IPS-15b (cell line): Measurements from ENCODE around the gene KCTD17.
"Not testable (repeated sequence)": the region's sequence is repeated elsewhere in the genome, so short reads cannot be mapped to it uniquely, and the experiment has no call there.

Experiments used
- H3K27me3 ChIP-seq: one replicate; pipeline ENCODE4 v1.6.1; 2013; ENCODE audit warnings: low read length; ENCODE audit not compliant: control insufficient read depth, insufficient read depth
- H3K36me3 ChIP-seq: one replicate; pipeline ENCODE4 v1.6.1; 2013; ENCODE audit warnings: low read length; ENCODE audit not compliant: control insufficient read depth, insufficient read depth
- H3K4me1 ChIP-seq: one replicate; pipeline ENCODE4 v1.6.1; 2013; ENCODE audit warnings: mild to moderate bottlenecking, low read length; ENCODE audit not compliant: control insufficient read depth, insufficient read depth
- H3K4me3 ChIP-seq: one replicate; pipeline ENCODE4 v1.5.1; 2013; ENCODE audit warnings: low read depth, low read length
- H3K9ac ChIP-seq: one replicate; pipeline ENCODE4 v1.6.1; 2013; ENCODE audit warnings: low read depth, mild to moderate bottlenecking, low read length
- H3K9me3 ChIP-seq: one replicate; pipeline ENCODE4 v1.6.1; 2013; ENCODE audit warnings: mild to moderate bottlenecking, low read length; ENCODE audit not compliant: control insufficient read depth, insufficient read depth

Gene KCTD17

GRCh38 chr22:37067428-37067827 lies 15.9 kb downstream of the KCTD17 start:
- Histone ChIP-seq H3K9me3 (no peaks in the 10 kb centered on the region), H3K9ac (no peak overlapping the region), H3K4me3 (no peak overlapping the region), H3K4me1 (peaks cover 6% of the 10 kb centered on the region), H3K36me3 (peaks cover 2% of the 10 kb centered on the region), H3K27me3 (peaks cover 28% of the 10 kb centered on the region)

GRCh38 chr22:37068859-37069258 lies 17.3 kb downstream of the KCTD17 start:
- Histone ChIP-seq H3K27me3 (peaks cover 28% of the 10 kb centered on the region), H3K4me1 (peaks cover 4% of the 10 kb centered on the region), H3K9ac (peak overlapping the region; percentile 12), H3K36me3 (peaks cover 2% of the 10 kb centered on the region), H3K9me3 (no peaks in the 10 kb centered on the region), H3K4me3 (peak overlapping the region; percentile 35)

- H3K36me3 ChIP-seq, result peaks cover 2% of the 10 kb centered on the region
- H3K4me3 ChIP-seq, result peak overlapping the region; percentile 35
- H3K9me3 ChIP-seq, result no peaks in the 10 kb centered on the region
- H3K9ac ChIP-seq, result no peak overlapping the region
- peaks cover 4% of the 10 kb centered on the region for H3K4me1 ChIP-seq
- peaks cover 28% of the 10 kb centered on the region for H3K27me3 ChIP-seq
Observed at GRCh38 chr22:37069319-37069718, 17.8 kb downstream of the KCTD17 start.

GRCh38 chr22:37069719-37070118 lies 18.2 kb downstream of the KCTD17 start:
- Histone ChIP-seq H3K9me3 (no peaks in the 10 kb centered on the region), H3K36me3 (peaks cover 2% of the 10 kb centered on the region), H3K4me3 (no peak overlapping the region), H3K9ac (no peak overlapping the region), H3K4me1 (peaks cover 4% of the 10 kb centered on the region), H3K27me3 (peaks cover 28% of the 10 kb centered on the region)

- Histone ChIP-seq H3K9ac (no peak overlapping the region), H3K4me3 (no peak overlapping the region), H3K36me3 (peaks cover 2% of the 10 kb centered on the region), H3K9me3 (no peaks in the 10 kb centered on the region), H3K27me3 (peaks cover 28% of the 10 kb centered on the region), H3K4me1 (peaks cover 4% of the 10 kb centered on the region)
Observed at GRCh38 chr22:37070334-37070733, 18.8 kb downstream of the KCTD17 start.

- peaks cover 28% of the 10 kb centered on the region for H3K27me3 ChIP-seq
- peaks cover 4% of the 10 kb centered on the region for H3K4me1 ChIP-seq
- peaks cover 2% of the 10 kb centered on the region for H3K36me3 ChIP-seq
- no peak overlapping the region for H3K9ac ChIP-seq
- no peak overlapping the region for H3K4me3 ChIP-seq
- no peaks in the 10 kb centered on the region for H3K9me3 ChIP-seq
Observed at GRCh38 chr22:37070744-37071143, 19.2 kb downstream of the KCTD17 start.

- H3K27me3 ChIP-seq, result peaks cover 34% of the 10 kb centered on the region
- not testable (repeated sequence) for H3K9me3 ChIP-seq, H3K36me3 ChIP-seq, H3K4me3 ChIP-seq, H3K4me1 ChIP-seq, H3K9ac ChIP-seq
Observed at GRCh38 chr22:37071850-37072592, 20.5 kb downstream of the KCTD17 start.

- no peaks in the 10 kb centered on the region for H3K36me3 ChIP-seq
- no peak overlapping the region for H3K4me3 ChIP-seq
- no peaks in the 10 kb centered on the region for H3K9me3 ChIP-seq
- H3K9ac ChIP-seq, result no peak overlapping the region
- peaks cover 4% of the 10 kb centered on the region for H3K4me1 ChIP-seq
- H3K27me3 ChIP-seq, result peaks cover 34% of the 10 kb centered on the region
Observed at GRCh38 chr22:37072673-37073072, 21.1 kb downstream of the KCTD17 start.

- Histone ChIP-seq H3K27me3 (peaks cover 25% of the 10 kb centered on the region), H3K4me1 (peaks cover 5% of the 10 kb centered on the region), H3K9me3 (no peaks in the 10 kb centered on the region), H3K9ac (no peak overlapping the region), H3K36me3 (no peaks in the 10 kb centered on the region), H3K4me3 (no peak overlapping the region)
Observed at GRCh38 chr22:37074537-37074936, 23.0 kb downstream of the KCTD17 start.

- H3K4me3 ChIP-seq, result no peak overlapping the region
- no peak overlapping the region for H3K9ac ChIP-seq
- H3K27me3 ChIP-seq, result peaks cover 20% of the 10 kb centered on the region
Observed at GRCh38 chr22:37075046-37075445, 23.5 kb downstream of the KCTD17 start.

GRCh38 chr22:37075822-37076433 lies 24.4 kb downstream of the KCTD17 start:
- Histone ChIP-seq H3K4me3 (no peak overlapping the region), H3K9ac (no peak overlapping the region), H3K27me3 (peaks cover 14% of the 10 kb centered on the region), H3K4me1 (peaks cover 5% of the 10 kb centered on the region), H3K9me3 (no peaks in the 10 kb centered on the region), H3K36me3 (no peaks in the 10 kb centered on the region)

More at GRCh38 chr22:37075046-37075445, 23.5 kb downstream of the KCTD17 start:
- no peaks in the 10 kb centered on the region for H3K9me3 ChIP-seq
- H3K36me3 ChIP-seq, result no peaks in the 10 kb centered on the region
- peaks cover 5% of the 10 kb centered on the region for H3K4me1 ChIP-seq

- peaks cover 7% of the 10 kb centered on the region for H3K27me3 ChIP-seq
- H3K4me3 ChIP-seq, result no peak overlapping the region
- peaks cover 5% of the 10 kb centered on the region for H3K4me1 ChIP-seq
- H3K36me3 ChIP-seq, result no peaks in the 10 kb centered on the region
- no peaks in the 10 kb centered on the region for H3K9me3 ChIP-seq
- H3K9ac ChIP-seq, result no peak overlapping the region
Observed at GRCh38 chr22:37077802-37078448, 26.4 kb downstream of the KCTD17 start.
